Right ventricle myocardium superior (tissue), 1 donor: ENCODE data around the gene ARF1. TPM values are rescaled to one million over a fixed set of nuclear protein-coding genes. Genes with fewer than 3 reads are reported as not detected.

Experiments
- ATAC-seq: fragments of 200-7000 bp; cut with Tn5 transposase; one replicate; pipeline ENCODE4 v1.9.1; 2020; ENCODE audit warnings: mild to moderate bottlenecking; ENCODE audit not compliant: poor library complexity
- DNase-seq: peaks from one replicate; pipeline ENCODE4 v3.0.0-alpha.2; 2020
- intact Hi-C: fragments of 100-400 bp; cut with DNase I; formaldehyde crosslinking; loops from one replicate; pipeline ENCODE4 v1.11.2; 2022
- total RNA-seq: library from RNA; stranded (reverse); fragmentation: NEBNext Ultra II Directional; extraction: Animal tissue kit (Norgen Biotek cat#: 25700); gene quantifications from one replicate; pipeline ENCODE4 v1.2.1, GENCODE V29; 2021
- donor health status: DM: no; HTN: yes; CAD: no; lungs with severe emphysema.

Gene ARF1
- total RNA-seq, 1 donor from 2014 or later: 251 TPM

- intact Hi-C loops: no loop called here
- ATAC-seq: no peak
- no peak for DNase-seq
These were observed 57.0 kb downstream of the ARF1 start for GRCh38 chr1:228139406-228139930.

GRCh38 chr1:228139931-228140723 is 57.6 kb downstream of the ARF1 start, which contains the start of gene GUK1:
Gene GUK1 (plus strand): TSS chr1:228140279. CDS start chr1:228140303, 24 bp downstream.
- DNase-seq (peak; percentile 100), ATAC-seq (peak; percentile 94)
- intact Hi-C loops: loop anchor here (2.0 kb wide), 1 partner anchor 25 kb away; the partner anchor contains the start of gene IBA57

- DNase-seq (peak; percentile 47), ATAC-seq (no peak)
- intact Hi-C loops: loop anchor here (2.0 kb wide), 1 partner anchor 24 kb away; the partner anchor contains the start of gene IBA57
These were observed 58.3 kb downstream of the ARF1 start for GRCh38 chr1:228140724-228141225.

- peak; percentile 86 for DNase-seq
- ATAC-seq: peak; percentile 19
- intact Hi-C loops: loop anchor here (2.0 kb wide), 1 partner anchor 23 kb away; the partner anchor contains the start of gene IBA57
These were observed 58.9 kb downstream of the ARF1 start for GRCh38 chr1:228141226-228142044.

GRCh38 chr1:228142155-228142691 is 59.7 kb downstream of the ARF1 start:
- intact Hi-C loops: no loop called here
- no peak for ATAC-seq
- DNase-seq: no peak

GRCh38 chr1:228142701-228143136 is 60.2 kb downstream of the ARF1 start:
- intact Hi-C loops: no loop called here
- no peak for ATAC-seq
- DNase-seq: no peak

GRCh38 chr1:228143480-228144192 is 61.1 kb downstream of the ARF1 start:
- ATAC-seq (no peak), DNase-seq (no peak)
- intact Hi-C loops: no loop called here

- no peak for ATAC-seq
- no peak for DNase-seq
- intact Hi-C loops: no loop called here
These were observed 61.9 kb downstream of the ARF1 start for GRCh38 chr1:228144193-228144992.

GRCh38 chr1:228144993-228145343 is 62.5 kb downstream of the ARF1 start:
- intact Hi-C loops: no loop called here
- no peak for ATAC-seq
- DNase-seq: no peak

- ATAC-seq (no peak), DNase-seq (no peak)
- intact Hi-C loops: no loop called here
These were observed 63.2 kb downstream of the ARF1 start for GRCh38 chr1:228145463-228146416.

- intact Hi-C loops: no loop called here
- ATAC-seq (no peak), DNase-seq (no peak)
These were observed 64.1 kb downstream of the ARF1 start for GRCh38 chr1:228146417-228147150.

- intact Hi-C loops: no loop called here
- no peak for ATAC-seq
- DNase-seq: no peak
These were observed 64.7 kb downstream of the ARF1 start for GRCh38 chr1:228147151-228147693.

GRCh38 chr1:228147768-228148167 is 65.3 kb downstream of the ARF1 start:
- DNase-seq (no peak), ATAC-seq (no peak)
- intact Hi-C loops: no loop called here

- no peak for DNase-seq
- no peak for ATAC-seq
- intact Hi-C loops: no loop called here
These were observed 65.8 kb downstream of the ARF1 start for GRCh38 chr1:228148196-228148861.
